GM12878 (cell line): ENCODE results near the gene LRP3. TPM values are rescaled to one million over a fixed set of nuclear protein-coding genes. Genes with fewer than 3 reads are reported as not detected.
A peak's percentile ranks its signal among the peaks of the same experiment; 100 is the strongest.

Source experiments
- ATAC-seq: fragments of 200-7000 bp; cut with Tn5 transposase; 3 replicates; pipeline ENCODE4 v1.9.1; 2020; ENCODE audit warnings: mild to moderate bottlenecking, moderate library complexity
- BruUV-seq: library from RNA; stranded (reverse); fragments of 400-500 nt; replicated peaks from 2 replicates; lab custom pipeline; 2021; lab: Mats Ljungman, UMichigan
- CTCF ChIA-PET: fragments of 300-600 bp; sonication (Branson Sonifier 250); formaldehyde crosslinking; extraction: SDS; loops from one replicate; lab custom pipeline; 2021; ENCODE audit warnings: inconsistent platforms; lab: Yijun Ruan, JAX
- POLR2A ChIA-PET: fragments of 350-600 bp; formaldehyde crosslinking; extraction: SDS; loops from one replicate; lab custom pipeline; 2021; ENCODE audit warnings: inconsistent platforms; lab: Charles Lee
- RAD21 ChIA-PET: fragments of 300-600 bp; sonication (Branson Sonifier 250); formaldehyde crosslinking; loops from one replicate; lab custom pipeline; 2023; ENCODE audit warnings: antibody characterized with exemption; ENCODE audit not compliant: unreplicated experiment; lab: Charles Lee
- SMC1A ChIA-PET: fragments of 300-600 bp; sonication (Branson Sonifier 250); formaldehyde crosslinking; loops from one replicate; lab custom pipeline; 2023; ENCODE audit not compliant: unreplicated experiment, uncharacterized antibody; lab: Charles Lee
- DNase-seq: peaks from one replicate; pipeline ENCODE4 v3.0.0-alpha.2; 2011; ENCODE audit warnings: low read depth, low spot score
- FAIRE-seq: peaks from 3 replicates; lab custom pipeline; 2011; peaks lifted over from hg19 to GRCh38; lab: Jason Lieb, UNC
- H2AFZ ChIP-seq: 2 replicates; pipeline ENCODE4 v1.6.0; 2011; ENCODE audit warnings: low read depth, low read length, control low read depth; ENCODE audit not compliant: control insufficient read depth
- H3K27ac ChIP-seq: 2 replicates; pipeline ENCODE4 v1.5.1; 2011; ENCODE audit warnings: control low read depth; ENCODE audit not compliant: control insufficient read depth, insufficient read depth
- H3K27me3 ChIP-seq, 2 experiments: replicated peaks in 1 of 2; 2 replicates each; pipeline versions ENCODE4 v1.6.0 to v1.6.1; 2011; ENCODE audit warnings: low read length in 1 of 2; ENCODE audit not compliant: control insufficient read depth in 2 of 2, insufficient read depth in 2 of 2
- H3K36me3 ChIP-seq, 2 experiments: 2 replicates each; pipeline ENCODE4 v1.5.1; 2011; ENCODE audit warnings: low read length in 1 of 2; ENCODE audit not compliant: control insufficient read depth in 2 of 2, insufficient read depth in 2 of 2
- H3K4me1 ChIP-seq: 2 replicates; pipeline ENCODE4 v1.6.1; 2011; ENCODE audit warnings: mild to moderate bottlenecking, low read length, moderate library complexity, mixed read lengths; ENCODE audit not compliant: control insufficient read depth, insufficient read depth
- H3K4me2 ChIP-seq: 2 replicates; pipeline ENCODE4 v1.6.0; 2011; ENCODE audit warnings: control low read depth; ENCODE audit not compliant: control insufficient read depth, insufficient read depth
- H3K4me3 ChIP-seq: fragments of 200-600 bp; sonication (generic); 2 replicates; pipeline ENCODE4 v1.5.1; 2016
- H3K79me2 ChIP-seq: 2 replicates; pipeline ENCODE4 v1.6.0; 2011; ENCODE audit warnings: low read length; ENCODE audit not compliant: control insufficient read depth, insufficient read depth
- H3K9ac ChIP-seq: 2 replicates; pipeline ENCODE4 v1.8.0; 2011; ENCODE audit warnings: low read length, control low read depth, mixed read lengths; ENCODE audit not compliant: control insufficient read depth, insufficient read depth
- H3K9me3 ChIP-seq: replicated peaks from 3 replicates; pipeline ENCODE4 v1.5.1; 2011; ENCODE audit warnings: mild to moderate bottlenecking, low read length; ENCODE audit not compliant: control insufficient read depth, insufficient read depth
- H4K20me1 ChIP-seq: 2 replicates; pipeline ENCODE4 v1.6.0; 2011; ENCODE audit not compliant: control insufficient read depth, insufficient read depth
- CBX5 ChIP-seq: sonication (generic); IDR thresholded peaks from 2 replicates; pipeline ENCODE4 v1.6.1; 2016; ENCODE audit warnings: low read depth, moderate library complexity, mild to moderate bottlenecking, inconsistent platforms
- GABPA ChIP-seq: IDR thresholded peaks from 2 replicates; pipeline ENCODE4 v1.6.1; 2014; ENCODE audit warnings: antibody characterized with exemption, low read depth, mild to moderate bottlenecking, inconsistent platforms
- NFXL1 ChIP-seq: fragments of 450-650 bp; IDR thresholded peaks from 2 replicates; pipeline ENCODE4 v1.6.1; 2017; ENCODE audit warnings: antibody characterized with exemption, mild to moderate bottlenecking, borderline replicate concordance
- SIX5 ChIP-seq: IDR thresholded peaks from 2 replicates; pipeline ENCODE4 v1.6.1; 2011; ENCODE audit warnings: mild to moderate bottlenecking, low read depth, low read length, moderate library complexity; ENCODE audit not compliant: severe bottlenecking
- TCF3 ChIP-seq: IDR thresholded peaks from 2 replicates; pipeline ENCODE4 v1.6.1; 2012; ENCODE audit warnings: low read depth, mild to moderate bottlenecking, low read length, borderline replicate concordance; ENCODE audit not compliant: insufficient read depth
- WGBS: methylation state at CpG from one replicate; pipeline ENCODE4 v1.1.6; 2016; ENCODE audit warnings: low lambda C conversion rate; ENCODE audit not compliant: insufficient replicate concordance, insufficient coverage; ENCODE audit errors: missing lambda C conversion rate; 5-methylcytosine and 5-hydroxymethylcytosine counted together
- in situ Hi-C: fragments of 300-500 bp; cut with MboI; formaldehyde crosslinking; loops from 9 replicates; pipeline ENCODE4 v1.14.3; 2018; ENCODE audit warnings: mixed read lengths
- intact Hi-C: fragments of 100-400 bp; cut with micrococcal nuclease; formaldehyde crosslinking; loops from one replicate; pipeline ENCODE4 v1.14.2; 2022; ENCODE audit not compliant: unreplicated experiment
- polyA plus RNA-seq, 11 experiments: library from polyadenylated mRNA; depleted of rRNA in 4 of 11; unstranded in 6 of 11; stranded (reverse) in 5 of 11; fragments of >200 nt; fragmentation: Nextera tagmentation in 4 of 11; fragmentation: Illumina TruSeq in 1 of 11; extraction: Ambion mirVana in 4 of 11; extraction: Trizol in 1 of 11; gene quantifications; 1 replicate in 1 of 11; 2 replicates in 10 of 11; pipeline versions ENCODE4 v1.2.1 to v1.2.3, GENCODE V29; 2011 to 2016; ENCODE audit warnings: inconsistent platforms in 2 of 11, missing spikeins in 2 of 11, low read depth in 1 of 11
- total RNA-seq, 4 experiments: library from RNA; depleted of rRNA in 3 of 4; stranded (reverse); fragments of >200 nt in 3 of 4; fragmentation: Illumina TruSeq in 1 of 4; extraction: Trizol in 1 of 4; gene quantifications; 2 replicates each; pipeline versions ENCODE4 v1.2.1 to v1.2.3, GENCODE V29; 2013 to 2021
- TF ChIP-seq, protein P1 (sequence below), 3 experiments: IDR thresholded peaks in 2 of 3; conservative IDR thresholded peaks in 1 of 3; 2 replicates each; pipeline ENCODE4 v1.5.1; 2011; ENCODE audit warnings: low read depth in 3 of 3, low read length in 3 of 3, mild to moderate bottlenecking in 3 of 3, control low read depth in 2 of 3, moderate library complexity in 2 of 3, inconsistent platforms in 1 of 3, mixed read lengths in 1 of 3; ENCODE audit not compliant: control insufficient read depth in 2 of 3, insufficient read depth in 1 of 3; ENCODE audit errors: extremely low read depth in 1 of 3
- TF ChIP-seq, protein P2 (sequence below): fragments of 450-650 bp; IDR thresholded peaks from 2 replicates; pipeline ENCODE4 v1.6.1; 2016; ENCODE audit warnings: mild to moderate bottlenecking

LRP3 gene
- total and polyA plus RNA-seq, 10 of the 15 experiments (the other 5 are each of a cell fraction or from before 2014, with no cell fraction given): 0.12 to 3.2 (median 0.64) TPM; not detected in 2

DNA sequence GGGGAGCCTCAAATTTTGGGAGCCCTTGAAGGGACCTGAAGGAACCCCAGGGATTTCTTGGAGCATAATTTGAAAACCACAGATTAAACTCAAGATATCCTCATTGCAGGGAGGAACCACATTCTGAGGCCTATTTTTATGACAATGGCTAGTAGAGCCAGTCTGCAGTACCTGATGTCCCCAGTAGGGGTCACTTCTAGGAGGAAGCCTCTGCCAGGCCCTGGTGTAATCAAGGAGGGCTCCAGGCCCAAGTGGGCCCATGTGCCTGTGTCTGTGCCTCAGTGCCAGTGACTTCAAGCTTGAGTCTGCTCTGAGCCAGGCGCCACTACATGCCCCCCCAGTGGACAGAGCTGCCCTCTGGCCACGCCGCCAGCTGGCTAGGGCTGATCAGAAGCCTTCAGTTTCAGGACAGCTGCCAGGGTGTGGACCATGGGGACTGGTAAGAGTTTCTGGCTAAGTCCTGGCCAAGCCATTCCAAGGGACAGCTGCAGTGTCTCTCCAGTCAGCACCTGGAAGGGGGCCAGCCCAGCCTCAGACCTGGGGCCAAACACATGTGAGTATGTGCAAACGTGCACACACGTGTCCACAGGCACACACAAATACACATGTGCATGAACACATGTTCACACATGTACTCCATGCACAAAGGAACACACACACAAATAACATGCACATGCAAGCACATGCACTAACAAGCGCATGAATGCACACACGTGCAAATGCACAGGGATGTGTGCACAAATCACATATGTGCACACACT is 52.0 kb downstream of the LRP3 start:
- no peaks in the 10 kb centered on the region for H4K20me1 ChIP-seq
- TF ChIP-seq SIX5 (no peak), TCF3 (no peak), GABPA (no peak), NFXL1 (no peak), CBX5 (0 out of 2 replicates have a peak, but pooled peaks have one; percentile 34)
- TF ChIP-seq, protein P1, sequence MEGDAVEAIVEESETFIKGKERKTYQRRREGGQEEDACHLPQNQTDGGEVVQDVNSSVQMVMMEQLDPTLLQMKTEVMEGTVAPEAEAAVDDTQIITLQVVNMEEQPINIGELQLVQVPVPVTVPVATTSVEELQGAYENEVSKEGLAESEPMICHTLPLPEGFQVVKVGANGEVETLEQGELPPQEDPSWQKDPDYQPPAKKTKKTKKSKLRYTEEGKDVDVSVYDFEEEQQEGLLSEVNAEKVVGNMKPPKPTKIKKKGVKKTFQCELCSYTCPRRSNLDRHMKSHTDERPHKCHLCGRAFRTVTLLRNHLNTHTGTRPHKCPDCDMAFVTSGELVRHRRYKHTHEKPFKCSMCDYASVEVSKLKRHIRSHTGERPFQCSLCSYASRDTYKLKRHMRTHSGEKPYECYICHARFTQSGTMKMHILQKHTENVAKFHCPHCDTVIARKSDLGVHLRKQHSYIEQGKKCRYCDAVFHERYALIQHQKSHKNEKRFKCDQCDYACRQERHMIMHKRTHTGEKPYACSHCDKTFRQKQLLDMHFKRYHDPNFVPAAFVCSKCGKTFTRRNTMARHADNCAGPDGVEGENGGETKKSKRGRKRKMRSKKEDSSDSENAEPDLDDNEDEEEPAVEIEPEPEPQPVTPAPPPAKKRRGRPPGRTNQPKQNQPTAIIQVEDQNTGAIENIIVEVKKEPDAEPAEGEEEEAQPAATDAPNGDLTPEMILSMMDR (IDR thresholded peaks at IDR 0.05 in 2 of 3, conservative IDR thresholded peaks at IDR 0.05 in 1 of 3; ENCODE audit: control insufficient read depth in 2 of 3, extremely low read depth in 1 of 3, insufficient read depth in 1 of 3, low read depth in 3 of 3, low read length in 3 of 3): peak in 2 of 3 experiments; percentile 55 to 58; a peak in 4 of 6 replicates
- TF ChIP-seq, protein P2, sequence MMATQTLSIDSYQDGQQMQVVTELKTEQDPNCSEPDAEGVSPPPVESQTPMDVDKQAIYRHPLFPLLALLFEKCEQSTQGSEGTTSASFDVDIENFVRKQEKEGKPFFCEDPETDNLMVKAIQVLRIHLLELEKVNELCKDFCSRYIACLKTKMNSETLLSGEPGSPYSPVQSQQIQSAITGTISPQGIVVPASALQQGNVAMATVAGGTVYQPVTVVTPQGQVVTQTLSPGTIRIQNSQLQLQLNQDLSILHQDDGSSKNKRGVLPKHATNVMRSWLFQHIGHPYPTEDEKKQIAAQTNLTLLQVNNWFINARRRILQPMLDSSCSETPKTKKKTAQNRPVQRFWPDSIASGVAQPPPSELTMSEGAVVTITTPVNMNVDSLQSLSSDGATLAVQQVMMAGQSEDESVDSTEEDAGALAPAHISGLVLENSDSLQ: no peak
- TF ChIP-seq, all 136 proteins: peak for 2
- no peak overlapping the region for H3K27ac ChIP-seq
- FAIRE-seq (no peak), ATAC-seq (no peak), DNase-seq (no peak)
- no peak overlapping the region for H3K4me3 ChIP-seq
- no peak overlapping the region for H3K9ac ChIP-seq
- no peak overlapping the region for H3K4me2 ChIP-seq
- H3K36me3 ChIP-seq: no peaks in the 10 kb centered on the region
- ChIA-PET CTCF (interaction anchor here (0.7 to 1.8 kb wide), 2 partner anchors 123 to 163 kb away, joined by 3 to 5 read pairs; no protein-coding TSS in a partner anchor), RAD21 (no interaction called here), SMC1A (no interaction called here), POLR2A (no interaction called here)
- no peak overlapping the region for H2AFZ ChIP-seq
- H3K27me3 ChIP-seq: no peaks in the 10 kb centered on the region
- H3K9me3 ChIP-seq: no peaks in the 10 kb centered on the region; the same call in 1 of the 3 replicates
- intact Hi-C loops: no loop called here
- H3K4me1 ChIP-seq: no peaks in the 10 kb centered on the region
- no TSS peak for BruUV-seq
- no peaks in the 10 kb centered on the region for H3K79me2 ChIP-seq
- 77% methylated on average over 7 of the region's 7 CpGs for WGBS
- in situ Hi-C loops: loop anchor here (25.0 kb wide), 1 partner anchor 516 kb away; no protein-coding TSS in a partner anchor
